Measurements from ENCODE around the gene THAP10. TPM values are rescaled to one million over a fixed set of nuclear protein-coding genes. Genes with fewer than 3 reads are reported as not detected.

The THAP10 gene
- total RNA-seq, 1 donor from 2014 or later = 5.6 TPM

DNA sequence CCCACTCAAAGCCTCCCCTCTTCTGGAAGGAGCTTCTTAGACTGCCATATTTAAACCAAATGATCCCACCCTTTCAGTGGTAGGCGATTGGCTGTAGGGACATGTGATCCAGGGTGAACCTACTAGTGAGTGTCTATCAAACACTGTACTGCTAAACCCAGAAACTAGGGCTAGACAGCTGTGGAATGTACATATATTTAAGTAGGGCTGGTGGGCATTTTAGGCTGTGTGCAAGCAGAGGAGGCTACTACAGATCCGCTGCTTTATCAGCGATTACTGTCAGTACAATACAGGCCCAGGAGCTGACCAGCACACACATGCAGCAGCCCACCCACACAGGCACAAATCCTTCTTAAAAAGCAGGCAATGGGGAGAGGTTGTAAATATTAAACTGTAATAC lies 22.9 kb downstream of the THAP10 start:
- TF ChIP-seq, protein P1, sequence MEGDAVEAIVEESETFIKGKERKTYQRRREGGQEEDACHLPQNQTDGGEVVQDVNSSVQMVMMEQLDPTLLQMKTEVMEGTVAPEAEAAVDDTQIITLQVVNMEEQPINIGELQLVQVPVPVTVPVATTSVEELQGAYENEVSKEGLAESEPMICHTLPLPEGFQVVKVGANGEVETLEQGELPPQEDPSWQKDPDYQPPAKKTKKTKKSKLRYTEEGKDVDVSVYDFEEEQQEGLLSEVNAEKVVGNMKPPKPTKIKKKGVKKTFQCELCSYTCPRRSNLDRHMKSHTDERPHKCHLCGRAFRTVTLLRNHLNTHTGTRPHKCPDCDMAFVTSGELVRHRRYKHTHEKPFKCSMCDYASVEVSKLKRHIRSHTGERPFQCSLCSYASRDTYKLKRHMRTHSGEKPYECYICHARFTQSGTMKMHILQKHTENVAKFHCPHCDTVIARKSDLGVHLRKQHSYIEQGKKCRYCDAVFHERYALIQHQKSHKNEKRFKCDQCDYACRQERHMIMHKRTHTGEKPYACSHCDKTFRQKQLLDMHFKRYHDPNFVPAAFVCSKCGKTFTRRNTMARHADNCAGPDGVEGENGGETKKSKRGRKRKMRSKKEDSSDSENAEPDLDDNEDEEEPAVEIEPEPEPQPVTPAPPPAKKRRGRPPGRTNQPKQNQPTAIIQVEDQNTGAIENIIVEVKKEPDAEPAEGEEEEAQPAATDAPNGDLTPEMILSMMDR (IDR thresholded peaks at IDR 0.05; ENCODE audit: borderline replicate concordance) = no peak
- H3K4me3 ChIP-seq = no peak overlapping the region
- DNase-seq = no peak
- no peaks in the 10 kb centered on the region for H3K27me3 ChIP-seq (ENCODE audit: low read depth)
- no peaks in the 10 kb centered on the region for H3K36me3 ChIP-seq
- no peaks in the 10 kb centered on the region for H3K9me3 ChIP-seq (replicated peaks)
- H3K4me1 ChIP-seq = peaks cover 40% of the 10 kb centered on the region
- intact Hi-C loops (cut with micrococcal nuclease) = no loop called here
- peak overlapping the region; percentile 81 for H3K27ac ChIP-seq (replicated peaks)

DNA sequence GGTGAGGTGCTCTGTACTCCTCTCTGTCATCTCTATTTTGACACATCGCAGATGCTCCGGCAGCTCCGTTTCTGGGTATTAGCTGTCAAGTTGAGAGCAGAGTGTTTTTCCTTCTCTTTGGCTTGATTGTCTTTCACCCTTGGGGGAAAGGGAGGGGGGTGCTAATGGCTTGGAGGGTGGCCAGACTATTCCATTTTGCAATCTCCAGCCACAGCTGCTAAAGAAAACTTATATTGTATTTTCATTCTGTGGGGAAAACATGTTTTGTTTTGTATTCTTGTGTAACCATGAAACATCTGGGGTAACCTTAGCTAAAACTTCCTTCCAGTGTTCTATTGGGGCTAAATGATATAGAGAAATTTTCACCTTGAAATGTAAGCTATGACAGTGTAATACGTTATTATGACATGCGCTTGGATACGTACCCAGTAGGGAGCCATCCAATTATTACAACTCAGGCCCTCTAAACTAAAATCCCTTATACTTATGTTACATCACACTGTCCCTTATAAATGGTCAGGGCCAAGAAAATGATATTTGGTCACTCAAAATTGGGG lies 24.2 kb downstream of the THAP10 start:
- Histone ChIP-seq H3K4me1 (peaks cover 47% of the 10 kb centered on the region), H3K4me3 (no peak overlapping the region), H3K9me3 (replicated peaks) (no peaks in the 10 kb centered on the region), H3K36me3 (no peaks in the 10 kb centered on the region), H3K27ac (replicated peaks) (peak overlapping the region; percentile 81), H3K27me3 (ENCODE audit: low read depth) (no peaks in the 10 kb centered on the region)
- DNase-seq = no peak
- TF ChIP-seq, protein P1 (IDR thresholded peaks at IDR 0.05; ENCODE audit: borderline replicate concordance) = no peak
- intact Hi-C loops (cut with micrococcal nuclease) = no loop called here

DNA sequence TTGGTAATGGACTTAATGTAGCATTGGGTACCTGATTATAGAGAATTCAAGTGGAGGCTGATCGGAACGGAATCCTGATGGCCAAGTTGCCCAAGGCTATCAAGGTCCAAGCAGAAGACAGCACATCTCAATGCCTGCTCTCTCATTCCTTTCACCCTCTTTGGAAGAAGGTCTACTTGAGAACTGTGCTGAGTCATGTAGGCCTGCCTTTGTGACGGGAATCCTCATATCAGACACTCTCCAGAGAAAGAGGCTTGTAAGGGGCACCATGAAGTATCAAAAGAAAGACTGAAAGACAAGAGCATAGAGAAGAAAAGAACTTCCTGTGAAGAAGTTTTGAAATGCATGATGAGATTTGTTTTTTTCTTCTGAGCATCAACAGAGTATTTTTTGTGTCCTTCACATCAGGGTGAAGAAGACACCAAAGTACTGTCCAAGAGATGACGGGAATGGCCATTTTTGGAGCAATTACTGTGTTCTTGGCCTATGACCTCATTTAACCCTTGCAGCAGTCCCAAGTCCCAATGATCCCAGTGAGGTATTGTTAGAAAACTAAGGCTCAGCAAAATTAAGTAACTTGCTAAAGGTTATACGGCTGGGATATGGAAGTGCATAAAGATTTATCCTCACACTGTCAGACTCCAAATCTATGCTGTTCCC lies 25.1 kb downstream of the THAP10 start:
- DNase-seq = no peak
- intact Hi-C loops (cut with micrococcal nuclease) = no loop called here
- H3K4me3 ChIP-seq = no peak overlapping the region
- no peaks in the 10 kb centered on the region for H3K9me3 ChIP-seq (replicated peaks)
- no peaks in the 10 kb centered on the region for H3K36me3 ChIP-seq
- H3K27ac ChIP-seq (replicated peaks) = peak overlapping the region; percentile 81
- TF ChIP-seq, protein P1 (IDR thresholded peaks at IDR 0.05; ENCODE audit: borderline replicate concordance) = no peak
- peaks cover 52% of the 10 kb centered on the region for H3K4me1 ChIP-seq
- no peaks in the 10 kb centered on the region for H3K27me3 ChIP-seq (ENCODE audit: low read depth)

DNA sequence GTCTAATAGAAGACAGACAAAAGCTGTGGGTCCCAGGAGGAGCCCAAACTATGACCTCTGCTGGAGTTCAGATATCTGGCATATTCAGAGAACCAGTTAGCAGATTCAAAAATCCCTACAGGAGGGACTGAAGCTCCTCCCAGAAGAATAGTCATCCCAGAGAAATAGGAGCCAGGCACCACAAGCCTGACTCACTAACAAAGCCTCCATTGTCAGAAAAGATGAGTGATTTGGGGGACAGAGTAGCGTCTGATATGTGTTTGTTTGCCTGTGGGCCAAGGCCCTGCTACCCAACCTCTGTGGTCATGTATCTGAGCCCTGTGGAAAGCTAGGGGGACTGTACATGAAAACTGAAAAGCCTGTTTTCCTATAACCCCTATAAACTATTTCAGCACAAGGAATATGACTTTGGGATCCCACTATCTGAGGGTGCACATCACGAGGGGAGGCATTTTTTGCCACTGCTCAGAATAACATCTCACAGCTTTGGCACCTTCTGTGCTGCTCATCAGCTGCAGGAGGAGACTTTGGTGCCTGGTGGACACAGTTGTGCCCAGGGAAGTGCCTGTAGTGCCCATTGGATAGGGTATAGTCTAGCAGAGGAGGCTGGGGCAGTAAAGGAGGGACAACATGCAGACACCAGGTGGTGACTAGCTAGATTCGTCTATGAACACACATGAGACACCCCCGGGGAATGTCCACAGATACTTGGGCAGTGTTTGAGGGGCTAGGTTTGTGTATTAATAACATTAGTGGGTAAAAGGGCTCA lies 28.6 kb downstream of the THAP10 start:
- Histone ChIP-seq H3K36me3 (no peaks in the 10 kb centered on the region), H3K4me1 (peaks cover 36% of the 10 kb centered on the region), H3K27me3 (ENCODE audit: low read depth) (no peaks in the 10 kb centered on the region), H3K27ac (replicated peaks) (peak overlapping the region; percentile 76), H3K9me3 (replicated peaks) (no peaks in the 10 kb centered on the region), H3K4me3 (no peak overlapping the region)
- TF ChIP-seq, protein P1 (IDR thresholded peaks at IDR 0.05; ENCODE audit: borderline replicate concordance) = no peak
- no peak for DNase-seq
- intact Hi-C loops (cut with micrococcal nuclease) = no loop called here

DNA sequence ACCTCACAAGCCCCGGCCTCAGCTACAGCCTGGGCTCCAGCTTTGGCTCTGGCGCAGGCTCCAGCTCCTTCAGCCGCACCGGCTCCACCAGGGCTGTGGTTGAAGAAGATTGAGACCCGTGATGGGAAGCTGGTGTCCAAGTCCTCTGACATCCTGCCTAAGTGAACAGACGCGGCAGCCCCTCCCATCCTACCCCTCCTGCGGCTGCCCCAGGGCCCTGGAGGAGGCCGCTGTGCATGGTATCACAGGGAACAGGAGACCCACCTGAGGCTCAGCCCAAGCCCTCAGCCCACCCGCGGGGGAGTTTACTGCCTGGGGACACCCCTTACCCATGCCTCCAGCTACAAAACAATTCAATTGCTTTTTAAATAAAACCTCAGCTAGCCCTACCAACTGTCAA lies 32.2 kb downstream of the THAP10 start:
- H3K27me3 ChIP-seq (ENCODE audit: low read depth) = no peaks in the 10 kb centered on the region
- no peaks in the 10 kb centered on the region for H3K36me3 ChIP-seq
- peaks cover 51% of the 10 kb centered on the region for H3K4me1 ChIP-seq
- intact Hi-C loops (cut with micrococcal nuclease) = no loop called here
- no peak for DNase-seq
- no peak overlapping the region for H3K27ac ChIP-seq (replicated peaks)
- H3K9me3 ChIP-seq (replicated peaks) = no peaks in the 10 kb centered on the region
- no peak overlapping the region for H3K4me3 ChIP-seq
- TF ChIP-seq, protein P1 (IDR thresholded peaks at IDR 0.05; ENCODE audit: borderline replicate concordance) = no peak
